CD1c-positive myeloid dendritic cell (primary cell): ENCODE measurements around the gene COL8A1.

ENCODE experiments used
- DNase-seq: peaks from one replicate; pipeline ENCODE4 v3.0.0-alpha.2; 2016; ENCODE audit errors: extremely low spot score

Gene COL8A1

GRCh38 chr3:99760629-99761028, 122.2 kb downstream of the COL8A1 start:
- DNase-seq, result no peak

GRCh38 chr3:99761415-99762165, 123.2 kb downstream of the COL8A1 start:
- no peak for DNase-seq

- no peak for DNase-seq
These were observed 124.5 kb downstream of the COL8A1 start for GRCh38 chr3:99762901-99763300.

- DNase-seq, result no peak
These were observed 126.0 kb downstream of the COL8A1 start for GRCh38 chr3:99764377-99764776.

GRCh38 chr3:99765042-99765942, 126.9 kb downstream of the COL8A1 start:
- DNase-seq, result no peak

- no peak for DNase-seq
These were observed 128.9 kb downstream of the COL8A1 start for GRCh38 chr3:99767291-99767690.

- no peak for DNase-seq
These were observed 129.7 kb downstream of the COL8A1 start for GRCh38 chr3:99768126-99768525.

GRCh38 chr3:99768808-99769501, 130.6 kb downstream of the COL8A1 start:
- no peak for DNase-seq

GRCh38 chr3:99772171-99772570, 133.8 kb downstream of the COL8A1 start:
- no peak for DNase-seq

GRCh38 chr3:99772671-99773070, 134.3 kb downstream of the COL8A1 start:
- no peak for DNase-seq

- no peak for DNase-seq
These were observed 136.1 kb downstream of the COL8A1 start for GRCh38 chr3:99774467-99774866.

- DNase-seq, result no peak
These were observed 138.3 kb downstream of the COL8A1 start for GRCh38 chr3:99776516-99777209.

GRCh38 chr3:99777210-99777549, 138.8 kb downstream of the COL8A1 start:
- no peak for DNase-seq

GRCh38 chr3:99777708-99778107, 139.3 kb downstream of the COL8A1 start:
- no peak for DNase-seq

GRCh38 chr3:99780749-99781148, 142.4 kb downstream of the COL8A1 start:
- no peak for DNase-seq

GRCh38 chr3:99781761-99782160, 143.4 kb downstream of the COL8A1 start:
- no peak for DNase-seq

- no peak for DNase-seq
These were observed 144.7 kb downstream of the COL8A1 start for GRCh38 chr3:99783011-99783573.

- DNase-seq, result peak; percentile 4
These were observed 150.8 kb downstream of the COL8A1 start for GRCh38 chr3:99789011-99789721.

GRCh38 chr3:99794485-99794884, 156.1 kb downstream of the COL8A1 start:
- no peak for DNase-seq

- DNase-seq, result no peak
These were observed 157.2 kb downstream of the COL8A1 start for GRCh38 chr3:99795573-99795972.

GRCh38 chr3:99799422-99799821, 161.0 kb downstream of the COL8A1 start:
- no peak for DNase-seq
